ENCODE results near the gene AARS2. TPM values are rescaled to one million over a fixed set of nuclear protein-coding genes. Genes with fewer than 3 reads are reported as not detected.

AARS2 gene
- total and polyA plus RNA-seq, 2 of the 4 experiments (the other 2 are of a cell fraction): 9.1 to 10.4 TPM

- no peak overlapping the region for H3K14ac ChIP-seq (replicated peaks; ENCODE audit: low read depth, low read length)
- H2BK120ac ChIP-seq (ENCODE audit: low read depth, low read length): no peak overlapping the region
- no peak overlapping the region for H3K4me3 ChIP-seq (ENCODE audit: insufficient read depth, low read depth, low read length)
- H3K9me1 ChIP-seq (ENCODE audit: insufficient read depth, low read length): no peaks in the 10 kb centered on the region
- no peak overlapping the region for H3K4me2 ChIP-seq (ENCODE audit: low read depth, low read length)
- TF ChIP-seq BHLHE40 (IDR thresholded peaks at IDR 0.05; ENCODE audit: low read depth, low read length) (no peak), POLR2A (IDR thresholded peaks at IDR 0.05; ENCODE audit: low read depth, low read length) (no peak), FOS (IDR thresholded peaks at IDR 0.05; ENCODE audit: low read depth, low read length) (no peak), SMC3 (IDR thresholded peaks at IDR 0.05; ENCODE audit: low read depth, low read length) (no peak), CTCF (conservative IDR thresholded peaks at IDR 0.05; ENCODE audit: low read depth, low read length) (no peak), CHD1 (IDR thresholded peaks at IDR 0.05; ENCODE audit: low read depth, low read length) (no peak), NFE2L2 (IDR thresholded peaks at IDR 0.05; ENCODE audit: low read depth, low read length) (no peak), MAFK (IDR thresholded peaks at IDR 0.05; ENCODE audit: low read depth, low read length) (no peak), CEBPB (IDR thresholded peaks at IDR 0.05; ENCODE audit: low read depth, low read length) (no peak), RAD21 (IDR thresholded peaks at IDR 0.05; ENCODE audit: low read length) (no peak), MXI1 (IDR thresholded peaks at IDR 0.05; ENCODE audit: borderline replicate concordance, low read depth, low read length) (no peak), RFX5 (IDR thresholded peaks at IDR 0.05; ENCODE audit: low read depth, low read length) (no peak), RCOR1 (IDR thresholded peaks at IDR 0.05; ENCODE audit: insufficient replicate concordance, low read length) (no peak), MAZ (IDR thresholded peaks at IDR 0.05; ENCODE audit: borderline replicate concordance, low read depth, low read length) (no peak), ELK1 (IDR thresholded peaks at IDR 0.05; ENCODE audit: borderline replicate concordance, low read depth, low read length) (no peak)
- H3K4ac ChIP-seq (ENCODE audit: low read depth, low read length): no peak overlapping the region
- no peak overlapping the region for H3K9ac ChIP-seq (ENCODE audit: low read depth, low read length)
- ATAC-seq (ENCODE audit: low read depth) (no peak), DNase-seq (no peak)
- intact Hi-C loops (cut with micrococcal nuclease) (no loop called here), dilution Hi-C loops (cut with HindIII; ENCODE audit: low sequenced_read_pairs, unreplicated experiment) (no loop called here), in situ Hi-C loops (cut with MboI; ENCODE audit: low sequenced_read_pairs) (no loop called here)
- H4K20me1 ChIP-seq (ENCODE audit: insufficient read depth, low read length): no peaks in the 10 kb centered on the region
- H3K27ac ChIP-seq (ENCODE audit: insufficient read depth, low read length): no peak overlapping the region
- no peak overlapping the region for H2BK20ac ChIP-seq (ENCODE audit: low read depth, low read length)
- H3K79me1 ChIP-seq (ENCODE audit: low read depth in 1 of 2, low read length in 2 of 2): no peaks in the 10 kb centered on the region
- H4K8ac ChIP-seq (ENCODE audit: low read depth in 2 of 2, low read length in 2 of 2): no peak overlapping the region
- no peak overlapping the region for H2AFZ ChIP-seq (replicated peaks; ENCODE audit: low read length, poor library complexity)
- no peak overlapping the region for H3K18ac ChIP-seq (ENCODE audit: low read depth, low read length)
- ChIA-PET CTCF (no interaction called here), POLR2A (ENCODE audit: unreplicated experiment) (no interaction called here)
- H3K56ac ChIP-seq (ENCODE audit: extremely low read depth, insufficient read depth, low read length): no peak overlapping the region
- no peak overlapping the region for H2AK9ac ChIP-seq (replicated peaks; ENCODE audit: low read depth, low read length, poor library complexity)
- no peaks in the 10 kb centered on the region for H3K4me1 ChIP-seq (ENCODE audit: control insufficient read depth, insufficient read depth, low read length)
- H3K9me3 ChIP-seq (ENCODE audit: control insufficient read depth, insufficient read depth, low read length): peaks cover 2% of the 10 kb centered on the region
- no peak overlapping the region for H4K91ac ChIP-seq (ENCODE audit: insufficient read depth, low read depth, low read length)
- no peak overlapping the region for H2AK5ac ChIP-seq (ENCODE audit: low read depth, low read length)
- H4K5ac ChIP-seq (ENCODE audit: low read depth, low read length): no peak overlapping the region
- H3K23ac ChIP-seq (ENCODE audit: low read depth, low read length): no peak overlapping the region
- H2BK15ac ChIP-seq (ENCODE audit: low read depth, low read length): no peak overlapping the region
- H2BK5ac ChIP-seq (ENCODE audit: low read depth, low read length, poor library complexity, severe bottlenecking): no peak overlapping the region
- no TSS peak for BruUV-seq (replicated peaks)
- 75% methylated on average over 2 of the region's 4 CpGs; no CpG with 5 or more reads in 1 of the 2 experiments for WGBS, 2 experiments (ENCODE audit: extremely low coverage in 2 of 2, insufficient read length in 1 of 2)
- H3K36me3 ChIP-seq (ENCODE audit: control insufficient read depth, insufficient read depth, low read length): no peaks in the 10 kb centered on the region
- H3K27me3 ChIP-seq (ENCODE audit: control insufficient read depth, insufficient read depth, low read length): peaks cover 21% of the 10 kb centered on the region
Measured at GRCh38 chr6:44352259-44352658, 39.1 kb upstream of the AARS2 start.

Measured in IMR-90 (cell line).